HEK293 (cell line): ENCODE results near the gene SNHG17.

Source experiments
- KLF9 ChIP-seq: fragments of 450-650 bp; formaldehyde crosslinking; IDR thresholded peaks from 2 replicates; pipeline ENCODE4 v1.5.1; 2016; ENCODE audit warnings: missing biosample characterization, missing genetic modification characterization, low read depth
- ZNF138 ChIP-seq: fragments of 450-650 bp; formaldehyde crosslinking; IDR thresholded peaks from 2 replicates; pipeline ENCODE4 v1.5.1; 2016; ENCODE audit warnings: missing biosample characterization, missing genetic modification characterization, borderline replicate concordance
- ZNF350 ChIP-seq: fragments of 450-650 bp; formaldehyde crosslinking; IDR thresholded peaks from 2 replicates; pipeline ENCODE4 v1.5.0; 2017; ENCODE audit warnings: missing biosample characterization, mild to moderate bottlenecking, missing genetic modification characterization
- ZNF561 ChIP-seq: fragments of 450-650 bp; IDR thresholded peaks from 2 replicates; pipeline ENCODE4 v1.5.1; 2018; ENCODE audit warnings: missing biosample characterization, missing genetic modification characterization, borderline replicate concordance
- ZNF624 ChIP-seq: fragments of 450-650 bp; formaldehyde crosslinking; IDR thresholded peaks from 2 replicates; pipeline ENCODE4 v1.5.1; 2017; ENCODE audit warnings: missing biosample characterization, missing genetic modification characterization
- TF ChIP-seq, protein P1 (sequence below): fragments of 450-650 bp; formaldehyde crosslinking; IDR thresholded peaks from 2 replicates; pipeline ENCODE4 v1.5.1; 2016; ENCODE audit warnings: missing biosample characterization, missing genetic modification characterization
- TF ChIP-seq, protein P2 (sequence below): fragments of 450-650 bp; formaldehyde crosslinking; IDR thresholded peaks from 2 replicates; pipeline ENCODE4 v1.5.1; 2016; ENCODE audit warnings: missing biosample characterization, missing genetic modification characterization
- TF ChIP-seq, protein P3 (sequence below): fragments of 450-650 bp; formaldehyde crosslinking; IDR thresholded peaks from 2 replicates; pipeline ENCODE4 v1.5.1; 2016; ENCODE audit warnings: missing biosample characterization, missing genetic modification characterization
- TF ChIP-seq, protein P4 (sequence below): fragments of 450-650 bp; formaldehyde crosslinking; IDR thresholded peaks from 2 replicates; pipeline ENCODE4 v1.5.1; 2016; ENCODE audit warnings: missing biosample characterization, missing genetic modification characterization
- TF ChIP-seq, protein P5 (sequence below): fragments of 450-650 bp; formaldehyde crosslinking; IDR thresholded peaks from 2 replicates; pipeline ENCODE4 v1.5.1; 2016; ENCODE audit warnings: missing biosample characterization, missing genetic modification characterization, low read depth

DNA sequence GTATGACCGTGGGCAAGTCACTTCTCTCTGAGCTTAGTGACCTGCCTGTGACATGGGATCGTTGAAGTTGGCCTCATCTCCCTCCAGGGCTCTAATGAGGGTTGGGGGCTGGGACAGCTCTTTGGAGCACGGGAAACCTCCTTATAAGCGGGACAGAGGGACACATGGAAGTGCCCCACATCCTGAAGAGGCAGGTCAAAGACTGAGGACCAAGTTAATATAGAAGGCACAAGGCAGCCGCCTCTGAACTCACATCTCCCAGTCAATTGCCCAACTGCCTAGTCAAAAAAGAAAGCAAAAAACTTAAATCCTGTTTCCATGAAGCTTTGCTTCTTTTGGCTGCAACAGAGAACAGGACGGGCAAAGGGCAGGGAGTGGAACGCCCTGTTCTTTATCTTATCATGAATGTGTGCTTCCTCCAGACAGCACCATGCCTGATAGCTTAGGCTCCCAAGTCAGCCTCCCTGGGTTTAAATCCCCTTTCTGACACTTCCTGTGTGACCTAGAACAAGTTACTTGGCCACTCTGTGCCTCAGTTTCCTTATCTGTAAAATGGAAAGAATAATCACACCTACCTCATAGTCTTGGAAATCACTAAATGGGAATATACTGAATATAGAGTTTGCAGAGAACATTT is 61.8 kb downstream of the SNHG17 start:
- TF ChIP-seq, protein P1, sequence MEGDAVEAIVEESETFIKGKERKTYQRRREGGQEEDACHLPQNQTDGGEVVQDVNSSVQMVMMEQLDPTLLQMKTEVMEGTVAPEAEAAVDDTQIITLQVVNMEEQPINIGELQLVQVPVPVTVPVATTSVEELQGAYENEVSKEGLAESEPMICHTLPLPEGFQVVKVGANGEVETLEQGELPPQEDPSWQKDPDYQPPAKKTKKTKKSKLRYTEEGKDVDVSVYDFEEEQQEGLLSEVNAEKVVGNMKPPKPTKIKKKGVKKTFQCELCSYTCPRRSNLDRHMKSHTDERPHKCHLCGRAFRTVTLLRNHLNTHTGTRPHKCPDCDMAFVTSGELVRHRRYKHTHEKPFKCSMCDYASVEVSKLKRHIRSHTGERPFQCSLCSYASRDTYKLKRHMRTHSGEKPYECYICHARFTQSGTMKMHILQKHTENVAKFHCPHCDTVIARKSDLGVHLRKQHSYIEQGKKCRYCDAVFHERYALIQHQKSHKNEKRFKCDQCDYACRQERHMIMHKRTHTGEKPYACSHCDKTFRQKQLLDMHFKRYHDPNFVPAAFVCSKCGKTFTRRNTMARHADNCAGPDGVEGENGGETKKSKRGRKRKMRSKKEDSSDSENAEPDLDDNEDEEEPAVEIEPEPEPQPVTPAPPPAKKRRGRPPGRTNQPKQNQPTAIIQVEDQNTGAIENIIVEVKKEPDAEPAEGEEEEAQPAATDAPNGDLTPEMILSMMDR, result no peak
- TF ChIP-seq, protein P2, sequence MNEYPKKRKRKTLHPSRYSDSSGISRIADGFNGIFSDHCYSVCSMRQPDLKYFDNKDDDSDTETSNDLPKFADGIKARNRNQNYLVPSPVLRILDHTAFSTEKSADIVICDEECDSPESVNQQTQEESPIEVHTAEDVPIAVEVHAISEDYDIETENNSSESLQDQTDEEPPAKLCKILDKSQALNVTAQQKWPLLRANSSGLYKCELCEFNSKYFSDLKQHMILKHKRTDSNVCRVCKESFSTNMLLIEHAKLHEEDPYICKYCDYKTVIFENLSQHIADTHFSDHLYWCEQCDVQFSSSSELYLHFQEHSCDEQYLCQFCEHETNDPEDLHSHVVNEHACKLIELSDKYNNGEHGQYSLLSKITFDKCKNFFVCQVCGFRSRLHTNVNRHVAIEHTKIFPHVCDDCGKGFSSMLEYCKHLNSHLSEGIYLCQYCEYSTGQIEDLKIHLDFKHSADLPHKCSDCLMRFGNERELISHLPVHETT (tag by site-specific recombination), result no peak
- TF ChIP-seq, protein P3, sequence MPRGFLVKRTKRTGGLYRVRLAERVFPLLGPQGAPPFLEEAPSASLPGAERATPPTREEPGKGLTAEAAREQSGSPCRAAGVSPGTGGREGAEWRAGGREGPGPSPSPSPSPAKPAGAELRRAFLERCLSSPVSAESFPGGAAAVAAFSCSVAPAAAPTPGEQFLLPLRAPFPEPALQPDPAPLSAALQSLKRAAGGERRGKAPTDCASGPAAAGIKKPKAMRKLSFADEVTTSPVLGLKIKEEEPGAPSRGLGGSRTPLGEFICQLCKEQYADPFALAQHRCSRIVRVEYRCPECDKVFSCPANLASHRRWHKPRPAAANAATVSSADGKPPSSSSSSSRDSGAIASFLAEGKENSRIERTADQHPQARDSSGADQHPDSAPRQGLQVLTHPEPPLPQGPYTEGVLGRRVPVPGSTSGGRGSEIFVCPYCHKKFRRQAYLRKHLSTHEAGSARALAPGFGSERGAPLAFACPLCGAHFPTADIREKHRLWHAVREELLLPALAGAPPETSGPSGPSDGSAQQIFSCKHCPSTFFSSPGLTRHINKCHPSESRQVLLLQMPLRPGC (tag by site-specific recombination), result no peak
- TF ChIP-seq, protein P4, sequence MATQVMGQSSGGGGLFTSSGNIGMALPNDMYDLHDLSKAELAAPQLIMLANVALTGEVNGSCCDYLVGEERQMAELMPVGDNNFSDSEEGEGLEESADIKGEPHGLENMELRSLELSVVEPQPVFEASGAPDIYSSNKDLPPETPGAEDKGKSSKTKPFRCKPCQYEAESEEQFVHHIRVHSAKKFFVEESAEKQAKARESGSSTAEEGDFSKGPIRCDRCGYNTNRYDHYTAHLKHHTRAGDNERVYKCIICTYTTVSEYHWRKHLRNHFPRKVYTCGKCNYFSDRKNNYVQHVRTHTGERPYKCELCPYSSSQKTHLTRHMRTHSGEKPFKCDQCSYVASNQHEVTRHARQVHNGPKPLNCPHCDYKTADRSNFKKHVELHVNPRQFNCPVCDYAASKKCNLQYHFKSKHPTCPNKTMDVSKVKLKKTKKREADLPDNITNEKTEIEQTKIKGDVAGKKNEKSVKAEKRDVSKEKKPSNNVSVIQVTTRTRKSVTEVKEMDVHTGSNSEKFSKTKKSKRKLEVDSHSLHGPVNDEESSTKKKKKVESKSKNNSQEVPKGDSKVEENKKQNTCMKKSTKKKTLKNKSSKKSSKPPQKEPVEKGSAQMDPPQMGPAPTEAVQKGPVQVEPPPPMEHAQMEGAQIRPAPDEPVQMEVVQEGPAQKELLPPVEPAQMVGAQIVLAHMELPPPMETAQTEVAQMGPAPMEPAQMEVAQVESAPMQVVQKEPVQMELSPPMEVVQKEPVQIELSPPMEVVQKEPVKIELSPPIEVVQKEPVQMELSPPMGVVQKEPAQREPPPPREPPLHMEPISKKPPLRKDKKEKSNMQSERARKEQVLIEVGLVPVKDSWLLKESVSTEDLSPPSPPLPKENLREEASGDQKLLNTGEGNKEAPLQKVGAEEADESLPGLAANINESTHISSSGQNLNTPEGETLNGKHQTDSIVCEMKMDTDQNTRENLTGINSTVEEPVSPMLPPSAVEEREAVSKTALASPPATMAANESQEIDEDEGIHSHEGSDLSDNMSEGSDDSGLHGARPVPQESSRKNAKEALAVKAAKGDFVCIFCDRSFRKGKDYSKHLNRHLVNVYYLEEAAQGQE (tag by site-specific recombination), result no peak
- TF ChIP-seq ZNF624 (no peak), ZNF561 (tag by site-specific recombination) (no peak), ZNF350 (no peak), ZNF138 (tag by site-specific recombination) (no peak), KLF9 (no peak)
- TF ChIP-seq, protein P5, sequence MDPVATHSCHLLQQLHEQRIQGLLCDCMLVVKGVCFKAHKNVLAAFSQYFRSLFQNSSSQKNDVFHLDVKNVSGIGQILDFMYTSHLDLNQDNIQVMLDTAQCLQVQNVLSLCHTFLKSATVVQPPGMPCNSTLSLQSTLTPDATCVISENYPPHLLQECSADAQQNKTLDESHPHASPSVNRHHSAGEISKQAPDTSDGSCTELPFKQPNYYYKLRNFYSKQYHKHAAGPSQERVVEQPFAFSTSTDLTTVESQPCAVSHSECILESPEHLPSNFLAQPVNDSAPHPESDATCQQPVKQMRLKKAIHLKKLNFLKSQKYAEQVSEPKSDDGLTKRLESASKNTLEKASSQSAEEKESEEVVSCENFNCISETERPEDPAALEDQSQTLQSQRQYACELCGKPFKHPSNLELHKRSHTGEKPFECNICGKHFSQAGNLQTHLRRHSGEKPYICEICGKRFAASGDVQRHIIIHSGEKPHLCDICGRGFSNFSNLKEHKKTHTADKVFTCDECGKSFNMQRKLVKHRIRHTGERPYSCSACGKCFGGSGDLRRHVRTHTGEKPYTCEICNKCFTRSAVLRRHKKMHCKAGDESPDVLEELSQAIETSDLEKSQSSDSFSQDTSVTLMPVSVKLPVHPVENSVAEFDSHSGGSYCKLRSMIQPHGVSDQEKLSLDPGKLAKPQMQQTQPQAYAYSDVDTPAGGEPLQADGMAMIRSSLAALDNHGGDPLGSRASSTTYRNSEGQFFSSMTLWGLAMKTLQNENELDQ (tag by site-specific recombination), result no peak
